Memory B cell (primary cell): ENCODE measurements around the gene FANK1.
"Not testable (repeated sequence)": the region's sequence is repeated elsewhere in the genome, so short reads cannot be mapped to it uniquely, and the experiment has no call there.

ENCODE experiments used
- ATAC-seq: fragments of 150-1000 bp; cut with Tn5 transposase; 2 replicates; pipeline ENCODE4 v1.10.0; 2021; ENCODE audit warnings: low read depth, mild to moderate bottlenecking, moderate library complexity
- DNase-seq, 2 donors: peaks; one replicate each; pipeline ENCODE4 v3.0.0; 2022; ENCODE audit warnings: low spot score in 2 of 2
- H3K27ac Mint-ChIP-seq: one replicate; pipeline ENCODE4 v1.8.0; 2022; ENCODE audit warnings: mild to moderate bottlenecking, moderate library complexity, mixed read lengths
- H3K27me3 Mint-ChIP-seq: one replicate; pipeline ENCODE4 v1.8.0; 2022; ENCODE audit warnings: mixed read lengths
- H3K36me3 Mint-ChIP-seq: one replicate; pipeline ENCODE4 v1.8.0; 2022; ENCODE audit warnings: mild to moderate bottlenecking, mixed read lengths
- H3K4me1 Mint-ChIP-seq: one replicate; pipeline ENCODE4 v1.8.0; 2022; ENCODE audit warnings: mixed read lengths
- H3K4me3 Mint-ChIP-seq: one replicate; pipeline ENCODE4 v1.8.0; 2022; ENCODE audit warnings: mild to moderate bottlenecking, moderate library complexity, mixed read lengths
- H3K9me3 Mint-ChIP-seq: one replicate; pipeline ENCODE4 v1.8.0; 2022; ENCODE audit warnings: mixed read lengths

The FANK1 gene

DNA sequence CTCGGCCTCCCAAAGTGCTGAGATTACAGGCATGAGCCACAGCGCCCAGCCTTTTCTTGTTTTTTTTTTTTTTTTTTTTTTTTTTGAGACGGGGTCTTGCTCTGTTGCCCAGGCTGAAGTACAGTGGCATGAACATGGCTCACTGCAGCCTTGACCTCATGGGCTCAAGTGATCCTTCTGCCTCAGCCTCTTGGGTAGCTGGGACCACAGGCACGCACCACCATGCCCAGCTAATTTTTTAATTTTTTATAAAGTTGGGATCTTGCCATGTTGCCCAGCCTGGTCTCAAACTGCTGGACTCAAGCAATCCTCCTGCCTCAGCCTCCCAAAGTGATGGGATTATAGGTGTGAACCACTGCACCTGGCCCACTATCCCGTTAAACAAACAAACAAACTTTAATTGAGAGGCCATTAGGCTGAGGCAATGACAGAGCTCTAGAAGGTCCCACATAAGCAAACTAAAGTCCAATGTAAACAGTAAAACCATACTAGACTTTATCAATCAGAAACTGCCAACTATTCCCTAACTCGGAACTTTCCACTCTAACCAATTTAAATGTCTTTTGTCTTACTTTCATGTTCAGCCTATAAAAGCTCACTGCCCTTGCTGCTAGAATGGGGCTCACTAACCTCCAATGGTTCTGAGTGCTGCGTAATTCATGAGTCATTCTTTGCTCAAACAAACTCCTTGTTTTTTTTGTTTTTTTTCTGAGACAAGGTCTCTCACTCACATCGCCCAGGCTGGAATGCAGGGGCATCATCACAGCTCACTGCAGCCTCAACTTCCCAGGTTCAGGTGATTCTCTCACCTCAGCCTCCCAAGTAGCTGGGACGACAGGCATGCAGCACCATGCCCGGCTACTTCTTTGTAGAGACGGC is 17.2 kb upstream of the FANK1 start:
- peaks cover 2% of the 10 kb centered on the region for H3K9me3 Mint-ChIP-seq
- H3K27ac Mint-ChIP-seq: no peak overlapping the region
- no peaks in the 10 kb centered on the region for H3K4me1 Mint-ChIP-seq
- no peak overlapping the region for H3K4me3 Mint-ChIP-seq
- DNase-seq (no peak), ATAC-seq (no peak)
- H3K27me3 Mint-ChIP-seq: no peaks in the 10 kb centered on the region
- peaks cover 27% of the 10 kb centered on the region for H3K36me3 Mint-ChIP-seq

DNA sequence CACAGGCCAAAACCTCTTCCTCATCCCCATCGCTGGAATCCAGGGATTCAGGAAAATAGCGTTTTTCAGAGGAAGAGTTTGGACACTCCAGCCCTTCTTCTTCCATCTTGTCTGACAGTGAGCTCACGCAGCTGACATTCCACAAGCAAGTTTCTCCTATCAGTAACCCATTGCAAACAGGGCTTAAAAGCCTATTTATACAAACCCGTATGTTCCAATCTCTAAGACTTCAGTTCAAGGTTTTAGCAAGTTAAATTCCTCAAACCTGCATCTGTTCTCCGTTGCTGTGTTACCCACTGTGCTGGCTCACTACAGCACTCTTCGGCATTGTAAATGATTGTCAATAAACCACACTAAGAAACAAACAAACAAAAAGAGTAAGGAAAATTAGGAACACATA is 15.6 kb upstream of the FANK1 start:
- ATAC-seq: no peak
- Mint-ChIP-seq H3K27me3 (no peaks in the 10 kb centered on the region), H3K27ac (no peak overlapping the region), H3K36me3 (peaks cover 20% of the 10 kb centered on the region), H3K4me3 (no peak overlapping the region), H3K4me1 (no peaks in the 10 kb centered on the region), H3K9me3 (peaks cover 2% of the 10 kb centered on the region)
- DNase-seq: no peak

DNA sequence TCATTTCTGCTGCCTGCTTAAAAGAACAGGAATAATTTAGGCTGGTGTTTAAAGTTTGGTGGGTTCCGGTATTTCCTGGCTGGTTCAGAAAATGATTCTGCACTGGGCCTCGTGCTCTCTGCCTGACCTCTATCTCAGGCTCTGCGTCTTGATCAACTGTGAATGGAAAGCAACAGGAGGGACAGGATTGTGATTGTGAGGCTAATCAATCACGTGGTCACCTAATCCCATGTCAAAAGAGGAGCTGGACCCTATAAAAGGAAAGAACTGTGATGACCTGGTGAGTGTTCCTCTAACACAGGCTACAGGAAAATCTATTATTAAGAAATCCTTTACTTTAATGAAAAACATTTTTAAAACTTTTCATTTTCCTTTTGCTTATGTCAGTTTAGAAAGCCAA is 15.2 kb upstream of the FANK1 start, which contains the start of gene DHX32:
TSS of gene DHX32 (minus strand) at position 101 of the 400 bp plus-strand sequence. CDS start 468 bp downstream, outside the sequence.
- no peak for DNase-seq
- Mint-ChIP-seq H3K36me3 (peaks cover 16% of the 10 kb centered on the region), H3K4me3 (no peak within 1 kb of the TSS), H3K27ac (no peak within 1 kb of the TSS), H3K4me1 (no peaks in the 10 kb centered on the region), H3K27me3 (no peaks in the 10 kb centered on the region), H3K9me3 (no peaks in the 10 kb centered on the region)
- ATAC-seq: no peak

DNA sequence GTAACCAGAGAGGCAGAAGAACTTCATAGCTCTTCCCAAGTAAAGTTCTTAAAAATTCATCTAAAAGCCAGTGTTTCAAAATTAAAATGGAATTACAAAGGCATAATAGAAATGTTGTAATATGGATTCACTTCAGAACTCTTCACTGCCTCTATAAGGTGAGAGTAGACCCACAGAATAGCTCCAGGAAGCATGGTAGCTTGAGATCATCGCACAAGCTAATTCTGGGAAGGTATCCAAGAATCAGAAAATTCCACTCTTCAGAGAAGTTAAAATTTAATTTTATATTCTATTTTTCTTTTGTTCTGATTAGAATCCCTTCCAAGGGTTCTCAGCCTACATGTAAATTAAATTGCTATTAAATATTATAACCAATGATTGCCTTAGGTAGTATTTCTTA is 13.8 kb upstream of the FANK1 start:
- Mint-ChIP-seq H3K9me3 (no peaks in the 10 kb centered on the region), H3K4me3 (no peak overlapping the region), H3K27me3 (no peaks in the 10 kb centered on the region), H3K36me3 (peaks cover 13% of the 10 kb centered on the region), H3K27ac (no peak overlapping the region), H3K4me1 (no peaks in the 10 kb centered on the region)
- DNase-seq: no peak
- no peak for ATAC-seq

DNA sequence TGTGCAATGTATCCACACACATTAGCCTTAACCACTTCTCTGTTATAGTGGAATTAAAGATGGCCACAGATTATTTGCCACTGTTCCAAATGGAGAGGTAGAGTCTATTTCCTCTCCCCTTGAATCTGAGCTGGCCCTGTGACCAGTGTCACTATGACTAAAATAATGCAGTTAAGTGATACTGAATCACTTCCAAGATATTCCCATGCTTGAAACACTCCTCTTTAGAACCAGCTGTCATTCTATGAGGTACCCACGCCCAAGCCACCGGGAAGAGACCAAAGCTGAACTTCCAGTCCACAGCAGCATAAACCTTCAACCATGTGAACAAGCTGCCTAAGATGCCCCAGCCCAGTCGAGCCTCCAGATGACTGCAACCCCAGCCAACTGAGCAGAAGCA is 13.2 kb upstream of the FANK1 start:
- H3K36me3 Mint-ChIP-seq: peaks cover 13% of the 10 kb centered on the region
- no peaks in the 10 kb centered on the region for H3K9me3 Mint-ChIP-seq
- DNase-seq: no peak
- no peak overlapping the region for H3K4me3 Mint-ChIP-seq
- no peaks in the 10 kb centered on the region for H3K27me3 Mint-ChIP-seq
- H3K27ac Mint-ChIP-seq: no peak overlapping the region
- no peaks in the 10 kb centered on the region for H3K4me1 Mint-ChIP-seq
- ATAC-seq: no peak

DNA sequence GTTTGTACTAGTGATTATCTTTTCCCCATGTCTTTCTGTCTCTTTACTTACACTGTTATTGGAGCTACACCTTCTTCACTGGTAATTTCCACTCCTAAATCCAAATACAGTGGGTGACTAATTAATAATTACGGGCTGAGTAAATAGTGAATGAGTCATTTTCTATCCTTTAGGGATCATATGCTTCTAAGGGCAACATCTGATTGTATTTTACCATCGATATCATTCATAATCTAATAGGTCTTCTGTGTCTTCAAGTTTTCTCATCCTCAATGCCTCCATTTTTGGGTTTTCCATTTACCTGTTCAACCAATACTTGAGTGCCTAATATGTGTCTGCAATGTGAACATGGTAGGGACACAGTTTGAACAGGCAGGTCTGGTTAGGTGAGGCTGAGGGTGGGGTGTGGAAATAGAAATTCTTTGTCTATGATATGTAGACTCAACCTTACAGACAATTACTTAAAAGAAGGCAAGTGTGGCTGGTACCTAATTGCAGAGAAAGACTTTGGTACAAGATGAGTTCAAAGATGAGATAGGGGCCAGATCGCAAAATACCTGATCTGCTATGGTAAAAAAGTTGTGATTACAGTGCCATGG is 9.4 kb upstream of the FANK1 start:
- Mint-ChIP-seq H3K36me3 (peaks cover 2% of the 10 kb centered on the region), H3K4me3 (no peak overlapping the region), H3K9me3 (peaks cover 1% of the 10 kb centered on the region), H3K27me3 (no peaks in the 10 kb centered on the region), H3K4me1 (no peaks in the 10 kb centered on the region), H3K27ac (no peak overlapping the region)
- ATAC-seq (no peak), DNase-seq (no peak)

DNA sequence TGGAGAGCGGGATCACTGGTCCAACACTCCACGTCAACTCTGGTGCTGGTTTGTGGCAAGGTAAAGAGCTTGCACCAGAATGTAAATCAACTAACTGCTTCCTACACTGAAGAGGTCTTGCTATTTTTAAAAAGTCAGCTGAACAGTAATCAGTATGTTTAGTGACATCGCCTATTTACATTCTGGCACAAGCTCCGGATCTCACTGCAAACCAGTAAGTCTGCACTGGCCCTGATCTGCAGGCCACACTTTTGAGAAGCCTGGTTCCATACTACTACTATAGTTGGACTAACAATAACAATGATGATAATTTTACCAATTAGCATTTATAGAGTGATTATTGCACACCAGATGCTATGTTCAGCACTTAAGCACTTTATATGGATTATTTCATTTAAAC is 6.9 kb upstream of the FANK1 start:
- not testable (repeated sequence) for H3K9me3 Mint-ChIP-seq, H3K36me3 Mint-ChIP-seq, H3K4me3 Mint-ChIP-seq, ATAC-seq, H3K4me1 Mint-ChIP-seq, H3K27me3 Mint-ChIP-seq, H3K27ac Mint-ChIP-seq, DNase-seq

DNA sequence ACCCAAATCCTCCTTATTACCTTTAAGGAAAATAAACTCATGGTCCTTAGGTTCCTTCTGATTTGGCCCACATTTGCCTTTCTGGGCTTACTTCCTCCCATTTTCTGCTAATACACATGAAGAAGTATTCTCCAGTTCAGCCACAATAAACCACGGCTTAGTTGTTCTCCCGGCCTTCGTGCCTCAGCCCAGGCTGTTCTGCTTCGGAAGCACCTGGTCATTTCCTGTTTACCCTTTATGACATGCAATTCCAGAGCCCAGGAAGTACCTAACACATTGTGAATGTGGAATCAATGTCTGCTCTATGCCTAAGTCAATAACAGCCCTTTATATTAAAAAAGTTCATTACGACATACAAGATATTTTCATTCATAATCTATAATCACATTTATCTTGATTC is 4.0 kb upstream of the FANK1 start:
- H3K4me3 Mint-ChIP-seq, H3K4me1 Mint-ChIP-seq, ATAC-seq, H3K27ac Mint-ChIP-seq, H3K27me3 Mint-ChIP-seq, H3K36me3 Mint-ChIP-seq, DNase-seq, H3K9me3 Mint-ChIP-seq: not testable (repeated sequence)

DNA sequence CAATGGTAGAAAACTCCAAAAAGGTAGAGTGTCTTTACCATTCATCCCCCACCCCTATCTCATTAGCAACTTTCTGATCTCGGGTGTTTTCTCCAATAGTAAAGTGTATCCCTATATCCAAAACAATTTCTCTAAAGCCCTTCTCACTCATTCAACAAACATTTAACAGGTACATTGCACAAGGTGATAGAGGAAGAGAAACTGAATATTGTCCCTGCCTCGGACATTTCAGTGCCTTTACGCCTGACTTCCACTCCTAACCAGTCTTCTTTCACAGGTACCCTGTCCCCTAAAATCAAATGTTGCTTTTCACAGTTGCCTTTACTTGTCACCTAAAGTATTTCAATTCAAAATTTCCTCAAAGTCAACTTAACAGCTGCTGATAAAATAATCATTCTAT is 2.2 kb upstream of the FANK1 start:
- not testable (repeated sequence) for H3K9me3 Mint-ChIP-seq, H3K4me1 Mint-ChIP-seq, ATAC-seq, H3K27ac Mint-ChIP-seq, DNase-seq, H3K36me3 Mint-ChIP-seq, H3K27me3 Mint-ChIP-seq, H3K4me3 Mint-ChIP-seq

DNA sequence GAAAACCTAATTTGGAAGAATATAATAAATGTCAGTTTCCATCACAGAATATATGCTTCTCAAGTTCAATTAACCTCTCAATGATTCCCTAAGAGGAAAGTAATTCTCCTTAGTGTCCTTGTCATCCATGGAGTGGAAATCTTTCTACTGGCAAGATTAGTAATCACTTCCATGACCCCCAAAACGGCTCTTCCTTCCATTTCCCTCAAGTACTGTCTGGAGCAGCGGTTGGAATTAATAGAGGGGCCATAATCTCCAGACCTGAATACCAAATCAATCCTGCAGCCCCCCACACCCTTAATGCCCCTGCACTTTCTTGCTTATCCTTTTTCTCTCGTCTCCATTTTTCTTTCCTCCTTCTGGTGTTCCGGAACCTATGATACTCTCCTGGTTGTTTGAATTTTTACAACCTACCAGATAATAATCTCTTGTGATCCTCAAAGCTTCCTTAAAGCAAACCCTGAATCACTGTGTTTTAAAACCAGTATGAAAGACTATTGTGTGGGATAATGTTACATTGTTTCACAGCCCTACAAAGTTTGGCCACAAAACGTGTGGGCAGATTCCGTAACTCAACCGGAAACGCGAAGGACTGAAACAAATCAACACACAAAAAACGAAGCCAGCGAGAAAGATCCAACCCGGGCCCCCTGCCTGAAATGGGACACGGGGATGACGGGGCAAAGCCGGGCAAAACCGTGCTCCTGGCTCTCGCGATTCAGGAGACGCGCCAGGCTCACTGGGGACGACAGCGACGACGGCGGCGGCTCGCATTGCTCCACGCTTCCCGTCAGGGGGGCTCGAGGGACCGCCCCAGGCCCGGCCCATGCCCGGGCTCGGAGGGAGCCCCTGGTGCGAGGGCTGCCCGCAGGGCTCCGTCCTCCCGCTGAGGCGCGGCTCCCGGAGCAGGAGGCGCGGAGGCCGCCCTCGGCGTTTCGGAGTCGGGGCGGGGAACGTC is 955 bp upstream of the FANK1 start:
- not testable (repeated sequence) for H3K9me3 Mint-ChIP-seq, H3K27me3 Mint-ChIP-seq, H3K36me3 Mint-ChIP-seq, H3K4me1 Mint-ChIP-seq
- ATAC-seq (peak; percentile 62), DNase-seq (peak; percentile 25 to 52)
- peak overlapping the region; percentile 71 for H3K27ac Mint-ChIP-seq
- peak overlapping the region; percentile 85 for H3K4me3 Mint-ChIP-seq

DNA sequence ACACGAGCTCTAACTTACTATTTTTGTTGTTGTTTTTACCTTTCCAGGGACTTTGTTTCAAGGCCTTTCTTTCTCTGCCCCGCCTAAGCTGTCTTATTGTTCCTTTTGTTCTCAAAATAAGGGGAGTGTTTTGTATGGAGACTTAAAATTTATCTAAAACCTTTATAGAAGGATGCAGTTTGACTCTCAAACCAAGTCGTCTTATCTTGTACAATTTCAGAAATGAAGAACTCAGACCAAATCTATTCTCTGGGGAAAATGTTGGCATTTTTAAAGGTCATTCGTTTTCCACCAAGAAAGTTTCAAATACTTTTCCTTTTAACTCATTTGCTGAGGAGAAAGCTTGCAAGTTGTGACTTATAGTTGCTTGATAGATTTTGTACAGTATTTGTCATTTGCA is 953 bp downstream of the FANK1 start:
- not testable (repeated sequence) for H3K9me3 Mint-ChIP-seq, DNase-seq, H3K4me1 Mint-ChIP-seq, H3K36me3 Mint-ChIP-seq, ATAC-seq, H3K27me3 Mint-ChIP-seq, H3K27ac Mint-ChIP-seq
- H3K4me3 Mint-ChIP-seq: peak overlapping the region; percentile 93

DNA sequence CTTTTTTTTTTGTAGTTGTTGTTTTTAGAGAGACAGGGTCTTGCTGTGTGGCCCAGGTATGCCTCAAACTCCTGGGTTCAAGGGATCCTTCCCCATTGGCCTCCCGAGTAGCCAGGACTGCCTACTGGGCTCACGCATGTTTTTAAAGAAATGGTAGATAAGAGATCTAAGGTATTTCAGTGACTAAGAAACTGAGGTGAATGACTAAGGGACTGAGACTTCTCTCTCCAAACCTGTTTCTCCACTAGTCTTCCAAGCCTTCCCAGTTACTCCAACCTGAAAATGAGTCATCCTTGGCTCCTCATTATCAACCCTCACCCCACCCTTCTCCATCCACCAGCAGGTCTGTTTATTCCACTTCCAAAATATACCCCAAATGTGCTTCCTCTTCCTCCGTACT is 4.6 kb downstream of the FANK1 start:
- H3K4me1 Mint-ChIP-seq, H3K9me3 Mint-ChIP-seq, H3K36me3 Mint-ChIP-seq, ATAC-seq, DNase-seq, H3K27ac Mint-ChIP-seq, H3K27me3 Mint-ChIP-seq, H3K4me3 Mint-ChIP-seq: not testable (repeated sequence)

DNA sequence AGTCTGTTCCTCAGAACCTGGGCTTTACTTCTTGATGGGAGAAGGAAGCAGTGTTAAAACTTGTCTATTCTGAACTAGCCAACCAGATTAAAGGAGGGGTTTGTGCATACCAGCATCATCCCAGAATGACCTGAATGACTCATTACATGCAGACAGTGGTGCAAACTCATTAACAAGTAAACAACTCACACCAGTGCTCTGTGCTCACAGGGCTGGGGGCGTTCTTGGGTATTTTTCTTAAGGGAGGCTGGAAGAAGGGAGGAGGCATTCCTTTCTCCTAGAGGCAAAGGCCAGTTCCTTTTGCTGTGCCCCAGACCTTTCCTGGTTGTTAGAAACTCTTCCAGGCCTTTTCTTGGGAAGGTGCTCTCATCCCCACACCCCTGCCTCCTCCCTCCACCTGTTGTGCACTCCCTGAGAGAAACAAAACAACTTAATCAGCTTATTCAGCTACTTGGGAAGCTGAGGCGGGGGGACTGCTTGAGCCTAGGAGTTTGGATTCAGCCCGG is 6.8 kb downstream of the FANK1 start:
- not testable (repeated sequence) for H3K36me3 Mint-ChIP-seq, H3K9me3 Mint-ChIP-seq, DNase-seq

More for the DNA sequence above, 6.8 kb downstream of the FANK1 start:
- not testable (repeated sequence) for H3K4me3 Mint-ChIP-seq, H3K27ac Mint-ChIP-seq, H3K4me1 Mint-ChIP-seq, ATAC-seq, H3K27me3 Mint-ChIP-seq
